Pancreas (tissue), 10 donors: ENCODE data around the gene HAAO. TPM values are rescaled to one million over a fixed set of nuclear protein-coding genes. Genes with fewer than 3 reads are reported as not detected.

Experiments used
- ATAC-seq, 4 donors: fragments of 200-7000 bp; cut with Tn5 transposase; one replicate each; pipeline versions ENCODE4 v1.8.0 to v1.9.1; 2020; ENCODE audit warnings: mild to moderate bottlenecking in 4 of 4, moderate library complexity in 4 of 4
- DNase-seq, 6 donors: peaks; one replicate each; pipeline ENCODE4 v3.0.0-alpha.2; 2020
- FAIRE-seq: peaks from 2 replicates; lab custom pipeline; 2012; peaks lifted over from hg19 to GRCh38; lab: Jason Lieb, UNC
- H3K27ac ChIP-seq, 4 donors: fragments of 200-600 bp; sonication (generic); 1 replicate in 3 of 4; 2 replicates in 1 of 4; pipeline versions ENCODE4 v1.5.0 to v1.8.0; 2020
- H3K27me3 ChIP-seq, 4 donors: fragments of 200-600 bp; one replicate each; pipeline ENCODE4 v1.8.0; 2021
- H3K36me3 ChIP-seq, 3 donors: fragments of 200-600 bp; sonication (generic) in 1 of 3; one replicate each; pipeline versions ENCODE4 v1.5.0 to v1.8.0; 2020 to 2021
- H3K4me1 ChIP-seq, 3 donors: fragments of 200-600 bp; one replicate each; pipeline ENCODE4 v1.8.0; 2021
- H3K4me3 ChIP-seq, 4 donors: fragments of 200-600 bp; sonication (generic) in 2 of 4; one replicate each; pipeline versions ENCODE4 v1.5.0 to v1.8.0; 2020 to 2021
- H3K9me3 ChIP-seq, 4 donors: fragments of 200-600 bp; one replicate each; pipeline ENCODE4 v1.8.0; 2021
- CTCF ChIP-seq, 4 donors: fragments of 200-600 bp; sonication (generic) in 3 of 4; IDR thresholded peaks; one replicate each; pipeline versions ENCODE4 v1.5.0 to v1.8.0; 2021; ENCODE audit warnings: antibody characterized with exemption in 4 of 4
- WGBS, 2 donors: extraction: QIAGEN DNeasy Blood & Tissue Kit; methylation state at CpG; one replicate each; pipeline ENCODE4 v1.1.7; 2013; 5-methylcytosine and 5-hydroxymethylcytosine counted together
- intact Hi-C, 3 donors: fragments of 100-400 bp; cut with DNase I; formaldehyde crosslinking; loops; one replicate each; pipeline versions ENCODE4 v1.11.1 to v1.14.2; 2022
- polyA plus RNA-seq, 2 donors: library from polyadenylated mRNA; stranded (reverse); fragments of 200-250 nt; gene quantifications; one replicate each; pipeline ENCODE4 v1.2.3, GENCODE V29; 2013
- total RNA-seq, 6 donors: library from RNA; stranded (reverse); fragmentation: NEBNext Ultra II Directional in 4 of 6; extraction: Animal tissue kit (Norgen Biotek cat#: 25700) in 4 of 6; gene quantifications; one replicate each; pipeline versions ENCODE4 v1.2.1 to v1.2.4, GENCODE V29; 2021 to 2023
- donor health status: healthy with polysubstance abuse.
- donor health status: DM: no; HTN: no; CAD: no; lungs with moderate emphysema.
- donor health status: DM: no; HTN: no; CAD: no.
- donor health status: control.
- donor health status: control.
- donor health status: Bipolar disorder and iron deficiency.
- donor health status: DM: yes; HTN: yes; CAD: no.
- donor health status: DM: no; HTN: no; CAD: no.
- donor health status: DM: no; HTN: no; CAD: no.
- donor health status: DM: yes; HTN: yes; CAD: no.

HAAO gene
- total and polyA plus RNA-seq, 8 donors = 10.9 to 35.4 (median 21.5) TPM

GRCh38 chr2:42767080-42767898 is 25.1 kb downstream of the HAAO start:
- no peaks in the 10 kb centered on the region for H3K4me1 ChIP-seq
- no peaks in the 10 kb centered on the region for H3K36me3 ChIP-seq
- H3K27me3 ChIP-seq = no peaks in the 10 kb centered on the region
- ATAC-seq (no peak), DNase-seq (no peak), FAIRE-seq (no peak)
- no peaks in the 10 kb centered on the region for H3K9me3 ChIP-seq
- no peak overlapping the region for H3K4me3 ChIP-seq
- no peak overlapping the region for H3K27ac ChIP-seq
- intact Hi-C loops = no loop called here
- TF ChIP-seq CTCF (IDR thresholded peaks at IDR 0.05) = no peak
- WGBS, 2 donors = 86% methylated on average over 16 of the region's 16 CpGs

GRCh38 chr2:42765686-42766085 is 26.7 kb downstream of the HAAO start:
- H3K27me3 ChIP-seq = no peaks in the 10 kb centered on the region

GRCh38 chr2:42764901-42765300 is 27.5 kb downstream of the HAAO start:
- FAIRE-seq (no peak), ATAC-seq (no peak), DNase-seq (no peak)
- Histone ChIP-seq H3K27ac (no peak overlapping the region), H3K27me3 (no peaks in the 10 kb centered on the region), H3K4me3 (no peak overlapping the region), H3K4me1 (no peaks in the 10 kb centered on the region), H3K9me3 (no peaks in the 10 kb centered on the region), H3K36me3 (no peaks in the 10 kb centered on the region)
- 89 to 92% methylated on average over 2 of the region's 2 CpGs for WGBS, 2 donors
- intact Hi-C loops = no loop called here
- TF ChIP-seq CTCF (IDR thresholded peaks at IDR 0.05) = no peak

More at GRCh38 chr2:42765686-42766085, 26.7 kb downstream of the HAAO start:
- H3K4me1 ChIP-seq = no peaks in the 10 kb centered on the region
- FAIRE-seq = no peak
- DNase-seq = no peak
- no peak overlapping the region for H3K27ac ChIP-seq
- intact Hi-C loops = no loop called here
- H3K36me3 ChIP-seq = no peaks in the 10 kb centered on the region
- 94 to 95% methylated on average over 9 of the region's 9 CpGs for WGBS, 2 donors
- ATAC-seq = no peak
- no peaks in the 10 kb centered on the region for H3K9me3 ChIP-seq
- H3K4me3 ChIP-seq = no peak overlapping the region
- no peak for TF ChIP-seq CTCF (IDR thresholded peaks at IDR 0.05)

GRCh38 chr2:42764096-42764495 is 28.3 kb downstream of the HAAO start, which contains the start of gene OXER1:
TSS of gene OXER1 (minus strand) at chr2:42764135. CDS start at chr2:42764062, 73 bp downstream.
- WGBS, 2 donors = 69 to 76% methylated on average over 5 of the region's 5 CpGs
- no peak for DNase-seq
- H3K27ac ChIP-seq = no peak within 1 kb of the TSS
- H3K4me3 ChIP-seq = no peak within 1 kb of the TSS
- no peaks in the 10 kb centered on the region for H3K4me1 ChIP-seq
- no peak for ATAC-seq
- H3K27me3 ChIP-seq = no peaks in the 10 kb centered on the region
- TF ChIP-seq CTCF (IDR thresholded peaks at IDR 0.05) = no peak
- H3K36me3 ChIP-seq = no peaks in the 10 kb centered on the region
- intact Hi-C loops = no loop called here
- FAIRE-seq = no peak
- no peaks in the 10 kb centered on the region for H3K9me3 ChIP-seq
